H9 (cell line): Measurements from ENCODE around the gene CATSPERZ. TPM values are rescaled to one million over a fixed set of nuclear protein-coding genes. Genes with fewer than 3 reads are reported as not detected.

Experiments used
- DNase-seq: peaks from one replicate; pipeline ENCODE4 v3.0.0-alpha.2; 2017
- H2AFZ ChIP-seq: one replicate; pipeline ENCODE4 v1.6.1; 2013; ENCODE audit warnings: mild to moderate bottlenecking, low read length, control low read depth, moderate library complexity
- H2AK5ac ChIP-seq: 2 replicates; pipeline ENCODE4 v1.6.1; 2013; ENCODE audit warnings: low read length, control low read depth, mixed read lengths; ENCODE audit not compliant: insufficient read length
- H2BK120ac ChIP-seq: one replicate; pipeline ENCODE4 v1.6.1; 2013; ENCODE audit warnings: low read depth, mild to moderate bottlenecking, low read length, control low read depth, inconsistent platforms; ENCODE audit not compliant: poor library complexity, severe bottlenecking
- H2BK12ac ChIP-seq: 2 replicates; pipeline ENCODE4 v1.6.1; 2013; ENCODE audit warnings: low read length, control low read depth, mixed read lengths, low read depth; ENCODE audit not compliant: insufficient read length
- H2BK15ac ChIP-seq: 2 replicates; pipeline ENCODE4 v1.6.1; 2013; ENCODE audit warnings: low read depth, low read length, control low read depth
- H2BK20ac ChIP-seq: one replicate; pipeline ENCODE4 v1.6.1; 2013; ENCODE audit warnings: low read depth, mild to moderate bottlenecking, low read length, control low read depth, inconsistent platforms; ENCODE audit not compliant: poor library complexity, severe bottlenecking
- H2BK5ac ChIP-seq: 2 replicates; pipeline ENCODE4 v1.6.1; 2013; ENCODE audit warnings: low read length, control low read depth, mixed read lengths; ENCODE audit not compliant: insufficient read length
- H3K14ac ChIP-seq: 2 replicates; pipeline ENCODE4 v1.6.1; 2013; ENCODE audit warnings: low read length, control low read depth; ENCODE audit not compliant: insufficient read depth
- H3K18ac ChIP-seq: 2 replicates; pipeline ENCODE4 v1.6.1; 2013; ENCODE audit warnings: low read depth, mild to moderate bottlenecking, mixed read lengths, low read length, control low read depth; ENCODE audit not compliant: insufficient read length
- H3K23ac ChIP-seq: 2 replicates; pipeline ENCODE4 v1.6.1; 2013; ENCODE audit warnings: low read length, control low read depth, mixed read lengths, low read depth; ENCODE audit not compliant: insufficient read length
- H3K23me2 ChIP-seq: 2 replicates; pipeline ENCODE4 v1.6.1; 2013; ENCODE audit warnings: low read depth, mild to moderate bottlenecking, mixed read lengths, low read length, control low read depth; ENCODE audit not compliant: insufficient read length, poor library complexity, severe bottlenecking
- H3K27ac ChIP-seq: 2 replicates; pipeline ENCODE4 v1.5.1; 2013; ENCODE audit warnings: low read length, control low read depth, mixed read lengths, low read depth; ENCODE audit not compliant: insufficient read length
- H3K27me3 ChIP-seq: 2 replicates; pipeline ENCODE4 v1.6.1; 2013; ENCODE audit warnings: low read length, control low read depth, inconsistent platforms; ENCODE audit not compliant: insufficient read depth
- H3K4ac ChIP-seq: 2 replicates; pipeline ENCODE4 v1.6.1; 2013; ENCODE audit warnings: low read depth, mild to moderate bottlenecking, control low read depth, inconsistent platforms, low read length, moderate library complexity
- H3K4me1 ChIP-seq: 2 replicates; pipeline ENCODE4 v1.6.1; 2013; ENCODE audit warnings: low read length, control low read depth, inconsistent platforms; ENCODE audit not compliant: insufficient read depth
- H3K4me2 ChIP-seq: 2 replicates; pipeline ENCODE4 v1.6.1; 2013; ENCODE audit warnings: low read length, control low read depth, mixed read lengths; ENCODE audit not compliant: insufficient read length, insufficient read depth
- H3K56ac ChIP-seq: 2 replicates; pipeline ENCODE4 v1.6.1; 2013; ENCODE audit warnings: low read depth, mild to moderate bottlenecking, mixed read lengths, low read length, control low read depth; ENCODE audit not compliant: insufficient read length
- H3K79me1 ChIP-seq: 2 replicates; pipeline ENCODE4 v1.6.1; 2013; ENCODE audit warnings: low read depth, mild to moderate bottlenecking, moderate library complexity, low read length, control low read depth, inconsistent platforms; ENCODE audit not compliant: insufficient read depth, poor library complexity, severe bottlenecking
- H3K79me2 ChIP-seq: 2 replicates; pipeline ENCODE4 v1.6.1; 2013; ENCODE audit warnings: low read length, control low read depth, inconsistent platforms; ENCODE audit not compliant: insufficient read depth
- H3K9ac ChIP-seq: 2 replicates; pipeline ENCODE4 v1.6.1; 2013; ENCODE audit warnings: low read length, control low read depth, mixed read lengths; ENCODE audit not compliant: insufficient read length; ENCODE audit errors: extremely low read depth
- H3K9me3 ChIP-seq: one replicate; pipeline ENCODE4 v1.6.1; 2013; ENCODE audit warnings: low read depth, low read length, inconsistent platforms; ENCODE audit not compliant: control insufficient read depth
- H3T11ph ChIP-seq: one replicate; pipeline ENCODE4 v1.6.1; 2013; ENCODE audit warnings: mild to moderate bottlenecking, low read length, control low read depth, inconsistent platforms
- H4K20me1 ChIP-seq: one replicate; pipeline ENCODE4 v1.6.1; 2013; ENCODE audit not compliant: control insufficient read depth, insufficient read length, insufficient read depth
- H4K5ac ChIP-seq: 2 replicates; pipeline ENCODE4 v1.6.1; 2013; ENCODE audit warnings: low read depth, mild to moderate bottlenecking, mixed read lengths, low read length, control low read depth; ENCODE audit not compliant: insufficient read length
- H4K8ac ChIP-seq: replicated peaks from 2 replicates; pipeline ENCODE4 v1.6.1; 2013; ENCODE audit warnings: low read length, control low read depth, mixed read lengths, low read depth; ENCODE audit not compliant: insufficient read length
- H4K91ac ChIP-seq: 2 replicates; pipeline ENCODE4 v1.6.1; 2013; ENCODE audit warnings: low read depth, mild to moderate bottlenecking, moderate library complexity, mixed read lengths, low read length, control low read depth; ENCODE audit not compliant: insufficient read length
- H3K27ac Mint-ChIP-seq, 3 experiments: 2 replicates in 2 of 3; 3 replicates in 1 of 3; pipeline ENCODE4 v1.8.0; 2020 to 2021; ENCODE audit warnings: mixed read lengths in 3 of 3, mild to moderate bottlenecking in 1 of 3, moderate library complexity in 1 of 3
- H3K27me3 Mint-ChIP-seq: 2 replicates; pipeline ENCODE4 v1.8.0; 2021; ENCODE audit warnings: low read depth, mild to moderate bottlenecking, moderate library complexity, mixed read lengths
- H3K36me3 Mint-ChIP-seq, 3 experiments: 2 replicates in 2 of 3; 3 replicates in 1 of 3; pipeline ENCODE4 v1.8.0; 2020 to 2021; ENCODE audit warnings: low read depth in 3 of 3, mixed read lengths in 3 of 3; ENCODE audit not compliant: insufficient read depth in 1 of 3
- H3K4me1 Mint-ChIP-seq, 2 experiments: 2 replicates each; pipeline ENCODE4 v1.8.0; 2020; ENCODE audit warnings: mixed read lengths in 2 of 2
- H3K4me3 Mint-ChIP-seq, 2 experiments: 2 replicates in 1 of 2; 3 replicates in 1 of 2; pipeline ENCODE4 v1.8.0; 2020 to 2021; ENCODE audit warnings: mild to moderate bottlenecking in 2 of 2, mixed read lengths in 2 of 2, moderate library complexity in 1 of 2
- H3K9me3 Mint-ChIP-seq, 2 experiments: 2 replicates in 1 of 2; 3 replicates in 1 of 2; pipeline ENCODE4 v1.8.0; 2020; ENCODE audit warnings: mild to moderate bottlenecking in 2 of 2, mixed read lengths in 2 of 2, moderate library complexity in 1 of 2
- WGBS: extraction: QIAGEN DNeasy Blood & Tissue Kit; methylation state at CpG from one replicate; pipeline ENCODE4 v1.1.7; 2013; ENCODE audit warnings: missing lambda C conversion rate, low lambda C conversion rate, mixed read lengths; ENCODE audit not compliant: insufficient read length; ENCODE audit errors: extremely low coverage; 5-methylcytosine and 5-hydroxymethylcytosine counted together
- microRNA-seq: library from miRNA; unstranded; fragments of <30 nt; microRNA quantifications from one replicate; pipeline ENCODE4, GENCODE V29; 2020; ENCODE audit warnings: borderline microRNAs expressed
- total RNA-seq: library from RNA; stranded (reverse); gene quantifications from 2 replicates; pipeline ENCODE4 v1.2.1, GENCODE V29; 2021
- TF ChIP-seq, protein P1 (sequence below): fragments of 200-600 bp; sonication (generic); conservative IDR thresholded peaks from 3 replicates; pipeline ENCODE4 v1.8.0; 2021; ENCODE audit warnings: antibody characterized with exemption, mild to moderate bottlenecking

The CATSPERZ gene
- total RNA-seq, 1 experiment from 2014 or later, result 0.92 TPM

DNA sequence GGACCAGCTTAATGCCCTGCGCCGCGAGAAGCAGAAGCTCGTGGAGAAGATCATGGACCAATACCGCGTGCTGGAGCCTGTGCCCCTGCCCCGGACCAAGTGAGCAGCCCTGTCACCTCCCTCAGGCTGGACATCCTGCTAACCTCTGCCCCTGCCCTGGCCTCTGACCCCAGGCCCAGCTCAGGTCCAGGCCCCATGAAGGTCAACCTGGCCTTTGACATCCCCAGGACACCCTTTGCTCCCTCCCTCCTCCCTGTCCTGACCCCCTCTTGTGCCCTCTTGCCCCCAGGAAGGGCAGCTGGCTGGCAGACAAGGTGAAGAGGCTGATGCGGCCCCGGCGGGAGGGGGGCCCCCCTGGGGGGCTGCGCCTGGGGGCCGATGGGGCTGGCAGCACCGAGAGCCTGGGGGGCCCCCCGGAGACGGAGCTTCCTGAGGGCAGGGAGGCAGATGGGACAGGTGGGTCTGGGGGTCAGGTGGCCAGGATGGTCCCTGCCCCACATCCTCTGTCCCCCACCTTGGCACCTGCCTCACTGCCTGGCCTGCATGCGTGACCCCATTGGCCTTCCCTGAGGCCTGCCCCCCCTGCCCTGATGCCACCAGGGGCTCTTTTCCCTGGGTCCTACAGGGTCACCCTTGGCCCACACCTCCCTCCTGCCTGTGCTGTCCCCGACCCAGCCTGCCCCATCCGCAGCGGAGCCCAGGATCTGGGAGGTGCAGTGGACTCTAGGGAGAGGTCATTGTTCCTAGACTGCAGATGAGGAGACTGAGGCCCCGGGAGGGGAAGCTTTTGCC lies 53.8 kb downstream of the CATSPERZ start:
- Histone ChIP-seq H2BK15ac (no peak overlapping the region), H3K4me1 (peaks cover 2% of the 10 kb centered on the region; the same call in 1 of the 2 replicates), H3K4ac (no peak overlapping the region), H3K79me2 (no peaks in the 10 kb centered on the region), H2BK120ac (no peak overlapping the region), H3K9me3 (no peaks in the 10 kb centered on the region), H3K27ac (no peak overlapping the region), H3K14ac (no peak overlapping the region), H3K9ac (no peak overlapping the region), H3K4me2 (no peak overlapping the region), H4K20me1 (no peaks in the 10 kb centered on the region), H3K23ac (no peak overlapping the region), H3K18ac (no peak overlapping the region), H2AK5ac (no peak overlapping the region), H4K91ac (no peak overlapping the region), H4K5ac (no peak overlapping the region), H3K56ac (no peak overlapping the region), H2BK12ac (no peak overlapping the region), H2AFZ (no peak overlapping the region), H2BK5ac (no peak overlapping the region), H3K79me1 (no peaks in the 10 kb centered on the region), H3K23me2 (peaks cover 4% of the 10 kb centered on the region), H3K27me3 (no peaks in the 10 kb centered on the region; the same call in 1 of the 2 replicates), H2BK20ac (no peak overlapping the region), H4K8ac (no peak overlapping the region), H3T11ph (no peak overlapping the region)
- TF ChIP-seq, protein P1, sequence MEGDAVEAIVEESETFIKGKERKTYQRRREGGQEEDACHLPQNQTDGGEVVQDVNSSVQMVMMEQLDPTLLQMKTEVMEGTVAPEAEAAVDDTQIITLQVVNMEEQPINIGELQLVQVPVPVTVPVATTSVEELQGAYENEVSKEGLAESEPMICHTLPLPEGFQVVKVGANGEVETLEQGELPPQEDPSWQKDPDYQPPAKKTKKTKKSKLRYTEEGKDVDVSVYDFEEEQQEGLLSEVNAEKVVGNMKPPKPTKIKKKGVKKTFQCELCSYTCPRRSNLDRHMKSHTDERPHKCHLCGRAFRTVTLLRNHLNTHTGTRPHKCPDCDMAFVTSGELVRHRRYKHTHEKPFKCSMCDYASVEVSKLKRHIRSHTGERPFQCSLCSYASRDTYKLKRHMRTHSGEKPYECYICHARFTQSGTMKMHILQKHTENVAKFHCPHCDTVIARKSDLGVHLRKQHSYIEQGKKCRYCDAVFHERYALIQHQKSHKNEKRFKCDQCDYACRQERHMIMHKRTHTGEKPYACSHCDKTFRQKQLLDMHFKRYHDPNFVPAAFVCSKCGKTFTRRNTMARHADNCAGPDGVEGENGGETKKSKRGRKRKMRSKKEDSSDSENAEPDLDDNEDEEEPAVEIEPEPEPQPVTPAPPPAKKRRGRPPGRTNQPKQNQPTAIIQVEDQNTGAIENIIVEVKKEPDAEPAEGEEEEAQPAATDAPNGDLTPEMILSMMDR, result no peak
- H3K36me3 Mint-ChIP-seq, result no peaks in the 10 kb centered on the region; a peak in 1 of 7 replicates
- no peak overlapping the region for H3K4me3 Mint-ChIP-seq
- DNase-seq, result no peak
- no peaks in the 10 kb centered on the region for H3K9me3 Mint-ChIP-seq
- peaks cover 14 to 29% of the 10 kb centered on the region in 2 experiments for H3K4me1 Mint-ChIP-seq
- WGBS, result no CpG with 5 or more reads among the region's 20 CpGs
- no peaks in the 10 kb centered on the region for H3K27me3 Mint-ChIP-seq
- H3K27ac Mint-ChIP-seq, result peak overlapping the region in 2 of 3 experiments; percentile 44; a peak in 1 of 7 replicates

Small RNAs within 50 kb of the gene (microRNA-seq; reads per million reads assigned to microRNA genes)
- gene MIR7155, result not detected

Other genes with a start within 250 kb of the CATSPERZ start
- gene MACROD1, start 134.2 kb upstream of the CATSPERZ start, total RNA-seq, result 18.3 and 21.2 TPM in 2 replicates
- gene STIP1, start 114.2 kb upstream of the CATSPERZ start, total RNA-seq, result 331 and 338 TPM in 2 replicates
- 6.6 and 10.6 TPM in 2 replicates for gene FERMT3, start 93.6 kb upstream of the CATSPERZ start, total RNA-seq
- 31.5 and 33.6 TPM in 2 replicates for gene TRPT1, start 74.2 kb upstream of the CATSPERZ start, total RNA-seq
- 39.6 and 45.8 TPM in 2 replicates for gene NUDT22, start 74.1 kb upstream of the CATSPERZ start, total RNA-seq
- gene DNAJC4, start 69.8 kb upstream of the CATSPERZ start, total RNA-seq, result 21.0 and 24.2 TPM in 2 replicates
- gene VEGFB, start 65.8 kb upstream of the CATSPERZ start, total RNA-seq, result 57.1 and 57.7 TPM in 2 replicates
- gene FKBP2, start 59.3 kb upstream of the CATSPERZ start, total RNA-seq, result 36.5 and 41.0 TPM in 2 replicates
- 358 and 363 TPM in 2 replicates for gene PPP1R14B, start 53.4 kb upstream of the CATSPERZ start, total RNA-seq
- gene PLCB3, start 48.8 kb upstream of the CATSPERZ start, total RNA-seq, result 79.3 and 80.2 TPM in 2 replicates
- gene BAD, start 15.7 kb upstream of the CATSPERZ start, total RNA-seq, result 23.3 and 25.0 TPM in 2 replicates
- gene GPR137, start 14.5 kb upstream of the CATSPERZ start, total RNA-seq, result 39.6 and 49.7 TPM in 2 replicates
- 0.28 and 0.31 TPM in 2 replicates for gene KCNK4, start 9.1 kb upstream of the CATSPERZ start, total RNA-seq
- gene ESRRA, start 5.2 kb downstream of the CATSPERZ start, total RNA-seq, result 42.3 and 44.0 TPM in 2 replicates
- gene TRMT112, start 17.2 kb downstream of the CATSPERZ start, total RNA-seq, result 315 and 341 TPM in 2 replicates
- 225 and 228 TPM in 2 replicates for gene PRDX5, start 17.8 kb downstream of the CATSPERZ start, total RNA-seq
- gene CCDC88B, start 39.8 kb downstream of the CATSPERZ start, total RNA-seq, result 11.2 and 12.2 TPM in 2 replicates
- gene RPS6KA4, start 58.8 kb downstream of the CATSPERZ start, total RNA-seq, result 10.8 and 11.1 TPM in 2 replicates